ENCODE results near the gene SOS1.
A peak's percentile ranks its signal among the peaks of the same experiment; 100 is the strongest.

GRCh38 chr2:39119732-39120520, 925 bp downstream of the SOS1 start:
- TF ChIP-seq MAX (IDR thresholded peaks at IDR 0.05; ENCODE audit: low read depth, low read length): peak; percentile 49
- no peak for TF ChIP-seq CTCF (IDR thresholded peaks at IDR 0.05; ENCODE audit: low read depth, low read length)
